ENCODE measurements around the gene NELL1. TPM values are rescaled to one million over a fixed set of nuclear protein-coding genes. Genes with fewer than 3 reads are reported as not detected.

Gene NELL1
- total RNA-seq, 1 experiment from 2014 or later = not detected

- no peaks in the 10 kb centered on the region for H3K27me3 ChIP-seq (ENCODE audit: low read length)
- no peaks in the 10 kb centered on the region for H3F3A ChIP-seq (ENCODE audit: low read length, unreplicated experiment)
- H3K9me3 ChIP-seq (ENCODE audit: low read length) = 0 out of 2 replicates have a peak, but pooled peaks cover 6% of the 10 kb centered on the region
- CTCF ChIA-PET = no interaction called here
- DNase-seq = no peak
- H3K4me1 ChIP-seq (ENCODE audit: insufficient read depth, low read length) = no peaks in the 10 kb centered on the region
- no peaks in the 10 kb centered on the region for H3K9me2 ChIP-seq (replicated peaks; ENCODE audit: low read length)
- no TSS peak for BruUV-seq (replicated peaks)
- intact Hi-C loops (cut with micrococcal nuclease) = no loop called here
- POLR2A ChIA-PET (ENCODE audit: unreplicated experiment) = no interaction called here
- no peaks in the 10 kb centered on the region for H3K36me3 ChIP-seq (ENCODE audit: low read depth, low read length)
- no peak for ATAC-seq
- no peak overlapping the region for H3K27ac ChIP-seq (ENCODE audit: low read length)
- no peak overlapping the region for H3K4me2 ChIP-seq (ENCODE audit: low read length)
- H2AFZ ChIP-seq (ENCODE audit: low read length) = no peak overlapping the region
- H3K9ac ChIP-seq (ENCODE audit: low read length) = no peak overlapping the region
- no peaks in the 10 kb centered on the region for H3K79me2 ChIP-seq (ENCODE audit: low read length)
- no peaks in the 10 kb centered on the region for H4K20me1 ChIP-seq (ENCODE audit: low read length)
- TF ChIP-seq EZH2 (IDR thresholded peaks at IDR 0.05; ENCODE audit: low read length, unreplicated experiment) (no peak), EZH2phosphoT487 (IDR thresholded peaks at IDR 0.05; ENCODE audit: borderline replicate concordance, low read length) (no peak)
- TF ChIP-seq, protein P1, sequence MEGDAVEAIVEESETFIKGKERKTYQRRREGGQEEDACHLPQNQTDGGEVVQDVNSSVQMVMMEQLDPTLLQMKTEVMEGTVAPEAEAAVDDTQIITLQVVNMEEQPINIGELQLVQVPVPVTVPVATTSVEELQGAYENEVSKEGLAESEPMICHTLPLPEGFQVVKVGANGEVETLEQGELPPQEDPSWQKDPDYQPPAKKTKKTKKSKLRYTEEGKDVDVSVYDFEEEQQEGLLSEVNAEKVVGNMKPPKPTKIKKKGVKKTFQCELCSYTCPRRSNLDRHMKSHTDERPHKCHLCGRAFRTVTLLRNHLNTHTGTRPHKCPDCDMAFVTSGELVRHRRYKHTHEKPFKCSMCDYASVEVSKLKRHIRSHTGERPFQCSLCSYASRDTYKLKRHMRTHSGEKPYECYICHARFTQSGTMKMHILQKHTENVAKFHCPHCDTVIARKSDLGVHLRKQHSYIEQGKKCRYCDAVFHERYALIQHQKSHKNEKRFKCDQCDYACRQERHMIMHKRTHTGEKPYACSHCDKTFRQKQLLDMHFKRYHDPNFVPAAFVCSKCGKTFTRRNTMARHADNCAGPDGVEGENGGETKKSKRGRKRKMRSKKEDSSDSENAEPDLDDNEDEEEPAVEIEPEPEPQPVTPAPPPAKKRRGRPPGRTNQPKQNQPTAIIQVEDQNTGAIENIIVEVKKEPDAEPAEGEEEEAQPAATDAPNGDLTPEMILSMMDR (conservative IDR thresholded peaks at IDR 0.05; ENCODE audit: low read depth, low read length) = no peak
- no peak overlapping the region for H3K4me3 ChIP-seq (ENCODE audit: low read length)
Observed at GRCh38 chr11:21142007-21142406, 472.6 kb downstream of the NELL1 start.

- Histone ChIP-seq H3K27me3 (ENCODE audit: low read length) (no peaks in the 10 kb centered on the region), H3F3A (ENCODE audit: low read length, unreplicated experiment) (no peaks in the 10 kb centered on the region), H3K4me1 (ENCODE audit: insufficient read depth, low read length) (no peaks in the 10 kb centered on the region), H3K9me3 (ENCODE audit: low read length) (peaks cover 7% of the 10 kb centered on the region; the same call in 1 of the 2 replicates), H2AFZ (ENCODE audit: low read length) (no peak overlapping the region), H3K4me2 (ENCODE audit: low read length) (no peak overlapping the region), H3K9me2 (replicated peaks; ENCODE audit: low read length) (no peaks in the 10 kb centered on the region), H3K9ac (ENCODE audit: low read length) (no peak overlapping the region), H3K4me3 (ENCODE audit: low read length) (no peak overlapping the region), H3K27ac (ENCODE audit: low read length) (no peak overlapping the region), H4K20me1 (ENCODE audit: low read length) (no peaks in the 10 kb centered on the region), H3K79me2 (ENCODE audit: low read length) (no peaks in the 10 kb centered on the region), H3K36me3 (ENCODE audit: low read depth, low read length) (no peaks in the 10 kb centered on the region)
- intact Hi-C loops (cut with micrococcal nuclease) = no loop called here
- ChIA-PET CTCF (no interaction called here), POLR2A (ENCODE audit: unreplicated experiment) (no interaction called here)
- ATAC-seq (no peak), DNase-seq (no peak)
- TF ChIP-seq EZH2 (IDR thresholded peaks at IDR 0.05; ENCODE audit: low read length, unreplicated experiment) (no peak), EZH2phosphoT487 (IDR thresholded peaks at IDR 0.05; ENCODE audit: borderline replicate concordance, low read length) (no peak)
- TF ChIP-seq, protein P1 (conservative IDR thresholded peaks at IDR 0.05; ENCODE audit: low read depth, low read length) = no peak
- BruUV-seq (replicated peaks) = no TSS peak
Observed at GRCh38 chr11:21144531-21144930, 475.1 kb downstream of the NELL1 start.

- Histone ChIP-seq H3K9me2 (replicated peaks; ENCODE audit: low read length) (no peaks in the 10 kb centered on the region), H3K4me1 (ENCODE audit: insufficient read depth, low read length) (no peaks in the 10 kb centered on the region), H3K79me2 (ENCODE audit: low read length) (no peaks in the 10 kb centered on the region), H4K20me1 (ENCODE audit: low read length) (no peaks in the 10 kb centered on the region), H3K27ac (ENCODE audit: low read length) (no peak overlapping the region), H3K4me2 (ENCODE audit: low read length) (no peak overlapping the region), H3K4me3 (ENCODE audit: low read length) (no peak overlapping the region), H3K9ac (ENCODE audit: low read length) (no peak overlapping the region), H3K36me3 (ENCODE audit: low read depth, low read length) (no peaks in the 10 kb centered on the region), H2AFZ (ENCODE audit: low read length) (no peak overlapping the region), H3F3A (ENCODE audit: low read length, unreplicated experiment) (no peaks in the 10 kb centered on the region), H3K27me3 (ENCODE audit: low read length) (no peaks in the 10 kb centered on the region), H3K9me3 (ENCODE audit: low read length) (peaks cover 7% of the 10 kb centered on the region; the same call in 1 of the 2 replicates)
- no peak for TF ChIP-seq EZH2phosphoT487 (IDR thresholded peaks at IDR 0.05; ENCODE audit: borderline replicate concordance, low read length)
- TF ChIP-seq, protein P1 (conservative IDR thresholded peaks at IDR 0.05; ENCODE audit: low read depth, low read length) = no peak
- no peak for TF ChIP-seq EZH2 (IDR thresholded peaks at IDR 0.05; ENCODE audit: low read length, unreplicated experiment)
- DNase-seq = no peak
- CTCF ChIA-PET = no interaction called here
- intact Hi-C loops (cut with micrococcal nuclease) = no loop called here
- BruUV-seq (replicated peaks) = no TSS peak
- no peak for ATAC-seq
- POLR2A ChIA-PET (ENCODE audit: unreplicated experiment) = no interaction called here
Observed at GRCh38 chr11:21148376-21148775, 479.0 kb downstream of the NELL1 start.
